Astrocyte (in vitro differentiated cells and primary cell): ENCODE data around the gene CDHR2. TPM values are rescaled to one million over a fixed set of nuclear protein-coding genes. Genes with fewer than 3 reads are reported as not detected.
A peak's percentile ranks its signal among the peaks of the same experiment; 100 is the strongest.

Experiments
- DNase-seq: peaks from one replicate; pipeline ENCODE4 v3.0.0-alpha.2; 2010; ENCODE audit warnings: low read depth
- FAIRE-seq: peaks from 2 replicates; lab custom pipeline; 2011; peaks lifted over from hg19 to GRCh38; lab: Jason Lieb, UNC
- H2AFZ ChIP-seq: 2 replicates; pipeline ENCODE4 v1.6.0; 2012; ENCODE audit warnings: low read depth, low read length, inconsistent platforms
- H3K27ac ChIP-seq: 2 replicates; pipeline ENCODE4 v1.5.1; 2011; ENCODE audit warnings: low read depth, low read length, inconsistent platforms
- H3K27me3 ChIP-seq: 2 replicates; pipeline ENCODE4 v1.6.0; 2011; ENCODE audit warnings: low read length, inconsistent platforms; ENCODE audit not compliant: insufficient read depth
- H3K36me3 ChIP-seq: 2 replicates; pipeline ENCODE4 v1.5.1; 2011; ENCODE audit warnings: low read length, inconsistent platforms; ENCODE audit not compliant: insufficient read depth
- H3K4me1 ChIP-seq: 2 replicates; pipeline ENCODE4 v1.5.1; 2011; ENCODE audit warnings: low read length, inconsistent platforms; ENCODE audit not compliant: insufficient read depth
- H3K4me2 ChIP-seq: 2 replicates; pipeline ENCODE4 v1.6.0; 2012; ENCODE audit warnings: low read length, inconsistent platforms
- H3K4me3 ChIP-seq: 2 replicates; pipeline ENCODE4 v1.5.1; 2011; ENCODE audit warnings: low read depth, mild to moderate bottlenecking, low read length, inconsistent platforms; ENCODE audit not compliant: insufficient read depth
- H3K79me2 ChIP-seq: 2 replicates; pipeline ENCODE4 v1.6.0; 2012; ENCODE audit warnings: mild to moderate bottlenecking, low read length, inconsistent platforms; ENCODE audit not compliant: insufficient read depth
- H3K9ac ChIP-seq: 2 replicates; pipeline ENCODE4 v1.6.0; 2012; ENCODE audit warnings: mild to moderate bottlenecking, low read length, inconsistent platforms
- H3K9me3 ChIP-seq: 2 replicates; pipeline ENCODE4 v1.5.1; 2012; ENCODE audit warnings: low read depth, mild to moderate bottlenecking, low read length, inconsistent platforms; ENCODE audit not compliant: insufficient read depth
- H4K20me1 ChIP-seq: 2 replicates; pipeline ENCODE4 v1.6.0; 2012; ENCODE audit warnings: low read length, inconsistent platforms; ENCODE audit not compliant: insufficient read depth
- H3K27ac Mint-ChIP-seq: one replicate; pipeline ENCODE4 v1.8.0; 2021; ENCODE audit warnings: mild to moderate bottlenecking, mixed read lengths; ENCODE audit not compliant: unreplicated experiment
- H3K27me3 Mint-ChIP-seq: one replicate; pipeline ENCODE4 v1.8.0; 2021; ENCODE audit warnings: low read depth, mixed read lengths; ENCODE audit not compliant: unreplicated experiment
- H3K36me3 Mint-ChIP-seq: one replicate; pipeline ENCODE4 v1.8.0; 2021; ENCODE audit warnings: low read depth, mixed read lengths; ENCODE audit not compliant: unreplicated experiment
- H3K4me1 Mint-ChIP-seq: one replicate; pipeline ENCODE4 v1.8.0; 2021; ENCODE audit warnings: low read depth, mixed read lengths; ENCODE audit not compliant: unreplicated experiment
- H3K4me3 Mint-ChIP-seq: one replicate; pipeline ENCODE4 v1.8.0; 2021; ENCODE audit warnings: mild to moderate bottlenecking, moderate library complexity, mixed read lengths; ENCODE audit not compliant: unreplicated experiment
- H3K9me3 Mint-ChIP-seq: one replicate; pipeline ENCODE4 v1.8.0; 2021; ENCODE audit warnings: mild to moderate bottlenecking, mixed read lengths; ENCODE audit not compliant: unreplicated experiment
- CTCF ChIP-seq: IDR thresholded peaks from 2 replicates; pipeline ENCODE4 v1.5.1; 2011; ENCODE audit warnings: low read depth, mild to moderate bottlenecking, inconsistent platforms, low read length, moderate library complexity; ENCODE audit not compliant: insufficient read depth
- EZH2 ChIP-seq: IDR thresholded peaks from 2 replicates; pipeline ENCODE4 v1.6.1; 2012; ENCODE audit warnings: mild to moderate bottlenecking, low read length, inconsistent platforms; ENCODE audit not compliant: insufficient read depth
- total RNA-seq: library from RNA; stranded (reverse); gene quantifications from 2 replicates; pipeline ENCODE4 v1.2.1, GENCODE V29; 2021

The CDHR2 gene
- total RNA-seq, 1 donor from 2014 or later, result 0.43 TPM

- no peak overlapping the region for H2AFZ ChIP-seq
- no peak for FAIRE-seq
- no peaks in the 10 kb centered on the region for H3K36me3 ChIP-seq
- H3K27ac Mint-ChIP-seq, result no peak overlapping the region
- no peak overlapping the region for H3K4me3 ChIP-seq
- no peak for DNase-seq
- H3K27ac ChIP-seq, result no peak overlapping the region
- no peak for TF ChIP-seq EZH2
- no peak for TF ChIP-seq CTCF
- no peak overlapping the region for H3K9ac ChIP-seq
- H3K27me3 ChIP-seq, result peaks cover 5% of the 10 kb centered on the region
- H4K20me1 ChIP-seq, result no peaks in the 10 kb centered on the region
- no peaks in the 10 kb centered on the region for H3K4me1 ChIP-seq
- H3K9me3 ChIP-seq, result no peaks in the 10 kb centered on the region
- no peaks in the 10 kb centered on the region for H3K4me1 Mint-ChIP-seq
- no peak overlapping the region for H3K4me2 ChIP-seq
- H3K79me2 ChIP-seq, result no peaks in the 10 kb centered on the region
- H3K4me3 Mint-ChIP-seq, result no peak overlapping the region
- peaks cover 38% of the 10 kb centered on the region for H3K27me3 Mint-ChIP-seq
- no peaks in the 10 kb centered on the region for H3K9me3 Mint-ChIP-seq
- no peaks in the 10 kb centered on the region for H3K36me3 Mint-ChIP-seq
Measured at GRCh38 chr5:176574297-176574591, 25.1 kb downstream of the CDHR2 start.

- Histone ChIP-seq H2AFZ (no peak overlapping the region), H3K27me3 (peaks cover 5% of the 10 kb centered on the region), H3K27ac (no peak overlapping the region), H4K20me1 (no peaks in the 10 kb centered on the region), H3K9me3 (no peaks in the 10 kb centered on the region), H3K4me3 (no peak overlapping the region), H3K36me3 (no peaks in the 10 kb centered on the region), H3K4me2 (no peak overlapping the region), H3K9ac (no peak overlapping the region), H3K79me2 (no peaks in the 10 kb centered on the region), H3K4me1 (no peaks in the 10 kb centered on the region)
- Mint-ChIP-seq H3K36me3 (no peaks in the 10 kb centered on the region), H3K27ac (no peak overlapping the region), H3K9me3 (no peaks in the 10 kb centered on the region), H3K27me3 (peaks cover 41% of the 10 kb centered on the region), H3K4me3 (no peak overlapping the region), H3K4me1 (no peaks in the 10 kb centered on the region)
- FAIRE-seq (no peak), DNase-seq (no peak)
- TF ChIP-seq EZH2, result no peak
- TF ChIP-seq CTCF, result no peak
Measured at GRCh38 chr5:176575066-176575465, 25.9 kb downstream of the CDHR2 start.

GRCh38 chr5:176575488-176576422, 26.6 kb downstream of the CDHR2 start:
- TF ChIP-seq EZH2 (no peak), CTCF (no peak)
- Mint-ChIP-seq H3K4me1 (no peaks in the 10 kb centered on the region), H3K4me3 (no peak overlapping the region), H3K9me3 (no peaks in the 10 kb centered on the region), H3K36me3 (no peaks in the 10 kb centered on the region), H3K27me3 (peaks cover 41% of the 10 kb centered on the region), H3K27ac (peak overlapping the region; percentile 26)
- Histone ChIP-seq H3K4me2 (no peak overlapping the region), H2AFZ (no peak overlapping the region), H4K20me1 (no peaks in the 10 kb centered on the region), H3K36me3 (no peaks in the 10 kb centered on the region), H3K79me2 (no peaks in the 10 kb centered on the region), H3K4me3 (no peak overlapping the region), H3K4me1 (no peaks in the 10 kb centered on the region), H3K27ac (no peak overlapping the region), H3K9ac (no peak overlapping the region), H3K27me3 (peaks cover 5% of the 10 kb centered on the region), H3K9me3 (no peaks in the 10 kb centered on the region)
- no peak for DNase-seq
- FAIRE-seq, result no peak
